H1 (cell line): Measurements from ENCODE around the gene CEP76. TPM values are rescaled to one million over a fixed set of nuclear protein-coding genes. Genes with fewer than 3 reads are reported as not detected.

Source experiments
- ATF2 ChIP-seq: IDR thresholded peaks from 2 replicates; pipeline ENCODE4 v1.6.1; 2012; ENCODE audit warnings: low read length, inconsistent platforms
- BACH1 ChIP-seq: IDR thresholded peaks from 2 replicates; pipeline ENCODE4 v1.6.1; 2012; ENCODE audit warnings: low read length, improper control_type of control experiment
- CBX5 ChIP-seq: fragments of 300-800, 300-1000 bp; sonication (generic); IDR thresholded peaks from 2 replicates; pipeline ENCODE4 v1.7.1; 2016; ENCODE audit warnings: antibody characterized with exemption, low read length, low read depth
- EGR1 ChIP-seq: IDR thresholded peaks from 2 replicates; pipeline ENCODE4 v1.6.1; 2011; ENCODE audit warnings: low read depth, low read length, borderline replicate concordance
- RBBP5 ChIP-seq: IDR thresholded peaks from 2 replicates; pipeline ENCODE4 v1.7.1; 2012; ENCODE audit warnings: low read depth, mild to moderate bottlenecking, inconsistent platforms, low read length, moderate library complexity, borderline replicate concordance
- RNF2 ChIP-seq: fragments of 200-900, 300-1000 bp; sonication (generic); IDR thresholded peaks from 2 replicates; pipeline ENCODE4 v1.7.1; 2016; ENCODE audit warnings: borderline replicate concordance, low read depth, mild to moderate bottlenecking, antibody characterized with exemption, low read length; ENCODE audit not compliant: poor library complexity, severe bottlenecking; ENCODE audit errors: missing control alignments
- TAF7 ChIP-seq: optimal IDR thresholded peaks from 2 replicates; pipeline ENCODE3; 2011; ENCODE audit warnings: low read depth, mild to moderate bottlenecking, inconsistent platforms, low read length, moderate library complexity, borderline replicate concordance
- TCF12 ChIP-seq: IDR thresholded peaks from 2 replicates; pipeline ENCODE4 v1.6.1; 2011; ENCODE audit warnings: low read depth, mild to moderate bottlenecking, low read length
- polyA plus RNA-seq, 7 experiments: library from polyadenylated mRNA; depleted of rRNA in 3 of 7; stranded (reverse) in 5 of 7; unstranded in 2 of 7; fragments of >200 nt in 5 of 7; fragments of 200-250 nt in 2 of 7; gene quantifications; 1 replicate in 5 of 7; 2 replicates in 1 of 7; 4 replicates in 1 of 7; pipeline versions ENCODE4 v1.2.1 to v1.2.3, GENCODE V29; 2011 to 2013; ENCODE audit warnings: missing spikeins in 2 of 7, mixed read lengths in 2 of 7
- total RNA-seq: library from RNA; stranded (reverse); fragmentation: NEBNext Ultra II Directional; extraction: Animal tissue kit (Norgen Biotek cat#: 25700); gene quantifications from 2 replicates; pipeline ENCODE4 v1.2.1, GENCODE V29; 2021

The CEP76 gene
- total and polyA plus RNA-seq, 2 of the 8 experiments (the other 6 are each of a cell fraction or from before 2014, with no cell fraction given): 9.0 to 18.1 TPM

GRCh38 chr18:12640881-12641200 lies 61.7 kb downstream of the CEP76 start (continued):
- no peak for TF ChIP-seq ATF2
- TF ChIP-seq CBX5: no peak
- TF ChIP-seq RNF2: no peak
- no peak for TF ChIP-seq TCF12
- no peak for TF ChIP-seq RBBP5
- TF ChIP-seq TAF7: no peak
- TF ChIP-seq EGR1: no peak
- TF ChIP-seq BACH1: no peak
